Uterus (tissue), 2 donors: ENCODE data around the gene LRBA.

Experiments
- CTCF ChIP-seq, 4 experiments: fragments of 200-600 bp in 2 of 4; fragments of 450-650 bp in 2 of 4; sonication (generic) in 2 of 4; IDR thresholded peaks; one replicate each; pipeline ENCODE4 v1.5.1; 2016 to 2019; ENCODE audit warnings: antibody characterized with exemption in 4 of 4, mild to moderate bottlenecking in 2 of 4, moderate library complexity in 1 of 4
- POLR2A ChIP-seq, 2 donors: fragments of 450-650 bp; IDR thresholded peaks; one replicate each; pipeline ENCODE4 v1.6.1; 2016; ENCODE audit warnings: antibody characterized with exemption in 2 of 2, mild to moderate bottlenecking in 1 of 2, moderate library complexity in 1 of 2

GRCh38 chr4:150890246-150890645 is 124.8 kb downstream of the LRBA start:
- TF ChIP-seq CTCF (IDR thresholded peaks at IDR 0.05) (no peak), POLR2A (IDR thresholded peaks at IDR 0.05) (no peak)
